Mesodermal cell (in vitro differentiated cells): ENCODE results near the gene DEPDC7.
"Not testable (repeated sequence)": the region's sequence is repeated elsewhere in the genome, so short reads cannot be mapped to it uniquely, and the experiment has no call there.

Source experiments
- H3K27ac ChIP-seq: 2 replicates; pipeline ENCODE4 v1.7.0; 2013; ENCODE audit warnings: mild to moderate bottlenecking, low read depth, low read length, moderate library complexity; ENCODE audit not compliant: severe bottlenecking
- H3K36me3 ChIP-seq: 2 replicates; pipeline ENCODE4 v1.7.1; 2013; ENCODE audit warnings: mild to moderate bottlenecking, low read length, moderate library complexity; ENCODE audit not compliant: control insufficient read depth, insufficient read depth
- H3K4me1 ChIP-seq: one replicate; pipeline ENCODE4 v1.7.1; 2013; ENCODE audit warnings: mild to moderate bottlenecking, low read length; ENCODE audit not compliant: insufficient read depth, control insufficient read depth, poor library complexity, severe bottlenecking
- H3K4me3 ChIP-seq: 2 replicates; pipeline ENCODE4 v1.7.0; 2013; ENCODE audit warnings: low read length, control low read depth, mild to moderate bottlenecking; ENCODE audit not compliant: insufficient read depth, poor library complexity, severe bottlenecking; ENCODE audit errors: extremely low read depth
- H3K9me3 ChIP-seq: 2 replicates; pipeline ENCODE4 v1.7.1; 2013; ENCODE audit warnings: mild to moderate bottlenecking, low read length, moderate library complexity; ENCODE audit not compliant: control insufficient read depth
- WGBS, 2 experiments: methylation state at CpG; one replicate each; pipeline ENCODE4 v1.1.5; 2013; ENCODE audit warnings: missing lambda C conversion rate in 2 of 2; ENCODE audit not compliant: insufficient coverage in 2 of 2; 5-methylcytosine and 5-hydroxymethylcytosine counted together

The DEPDC7 gene

GRCh38 chr11:33021937-33022336 lies 6.3 kb downstream of the DEPDC7 start:
- no peak overlapping the region for H3K27ac ChIP-seq
- H3K36me3 ChIP-seq = no peaks in the 10 kb centered on the region
- H3K4me3 ChIP-seq = no peak overlapping the region
- no CpG with 5 or more reads among the region's 1 CpG for WGBS, 2 experiments
- peaks cover 8% of the 10 kb centered on the region for H3K4me1 ChIP-seq
- no peaks in the 10 kb centered on the region for H3K9me3 ChIP-seq

GRCh38 chr11:33025339-33025722 lies 9.7 kb downstream of the DEPDC7 start:
- H3K36me3 ChIP-seq = no peaks in the 10 kb centered on the region
- H3K4me3 ChIP-seq = no peak overlapping the region
- H3K27ac ChIP-seq = no peak overlapping the region
- 84 to 100% methylated on average over 2 of the region's 3 CpGs for WGBS, 2 experiments
- no peaks in the 10 kb centered on the region for H3K9me3 ChIP-seq
- no peaks in the 10 kb centered on the region for H3K4me1 ChIP-seq

GRCh38 chr11:33027233-33027632 lies 11.6 kb downstream of the DEPDC7 start:
- H3K4me1 ChIP-seq = no peaks in the 10 kb centered on the region
- 83% methylated on average over 1 of the region's 2 CpGs; no CpG with 5 or more reads in 1 of the 2 experiments for WGBS, 2 experiments
- no peak overlapping the region for H3K27ac ChIP-seq
- H3K9me3 ChIP-seq = no peaks in the 10 kb centered on the region
- no peaks in the 10 kb centered on the region for H3K36me3 ChIP-seq
- no peak overlapping the region for H3K4me3 ChIP-seq

- no peak overlapping the region for H3K4me3 ChIP-seq
- H3K36me3 ChIP-seq = no peaks in the 10 kb centered on the region
- H3K4me1 ChIP-seq = no peaks in the 10 kb centered on the region
- WGBS, 2 experiments = no CpG with 5 or more reads among the region's 4 CpGs
- H3K9me3 ChIP-seq = no peaks in the 10 kb centered on the region
- no peak overlapping the region for H3K27ac ChIP-seq
These were observed 12.3 kb downstream of the DEPDC7 start for GRCh38 chr11:33027846-33028536.

- no peaks in the 10 kb centered on the region for H3K4me1 ChIP-seq
- no peak overlapping the region for H3K27ac ChIP-seq
- 100% methylated on average over 1 of the region's 2 CpGs; no CpG with 5 or more reads in 1 of the 2 experiments for WGBS, 2 experiments
- no peak overlapping the region for H3K4me3 ChIP-seq
- no peaks in the 10 kb centered on the region for H3K9me3 ChIP-seq
- no peaks in the 10 kb centered on the region for H3K36me3 ChIP-seq
These were observed 12.8 kb downstream of the DEPDC7 start for GRCh38 chr11:33028537-33028914.

GRCh38 chr11:33029218-33029617 lies 13.5 kb downstream of the DEPDC7 start:
- 100% methylated on average over 3 of the region's 6 CpGs; no CpG with 5 or more reads in 1 of the 2 experiments for WGBS, 2 experiments

GRCh38 chr11:33033493-33033892 lies 17.8 kb downstream of the DEPDC7 start:
- WGBS, 2 experiments = no CpG with 5 or more reads among the region's 4 CpGs

More at GRCh38 chr11:33029218-33029617, 13.5 kb downstream of the DEPDC7 start:
- not testable (repeated sequence) for H3K9me3 ChIP-seq, H3K4me3 ChIP-seq, H3K27ac ChIP-seq, H3K4me1 ChIP-seq, H3K36me3 ChIP-seq

GRCh38 chr11:33035011-33035410 lies 19.3 kb downstream of the DEPDC7 start:
- H3K27ac ChIP-seq = no peak overlapping the region
- H3K4me1 ChIP-seq = no peaks in the 10 kb centered on the region
- H3K36me3 ChIP-seq = no peaks in the 10 kb centered on the region
- H3K4me3 ChIP-seq = no peak overlapping the region
- WGBS, 2 experiments = 100% methylated on average over 1 of the region's 1 CpG; no CpG with 5 or more reads in 1 of the 2 experiments
- H3K9me3 ChIP-seq = no peaks in the 10 kb centered on the region

More at GRCh38 chr11:33033493-33033892, 17.8 kb downstream of the DEPDC7 start:
- Histone ChIP-seq H3K27ac (no peak overlapping the region), H3K4me1 (no peaks in the 10 kb centered on the region), H3K36me3 (no peaks in the 10 kb centered on the region), H3K9me3 (no peaks in the 10 kb centered on the region), H3K4me3 (no peak overlapping the region)

- H3K4me3 ChIP-seq = peak within 1 kb of the TSS; percentile 81
- peaks cover 10% of the 10 kb centered on the region for H3K36me3 ChIP-seq
- no peaks in the 10 kb centered on the region for H3K4me1 ChIP-seq
- H3K9me3 ChIP-seq = peaks cover 7% of the 10 kb centered on the region
- WGBS, 2 experiments = 0 to 1% methylated on average over 70 to 81 of the region's 84 CpGs
- H3K27ac ChIP-seq = peak within 1 kb of the TSS; percentile 96
These were observed 23.8 kb downstream of the DEPDC7 start, which contains the start of gene TCP11L1 for GRCh38 chr11:33039274-33040032. TCP11L1 (plus strand) TSS chr11:33039572; CDS start chr11:33043774, 4,202 bp downstream.

GRCh38 chr11:33040033-33040861 lies 24.6 kb downstream of the DEPDC7 start:
- WGBS, 2 experiments = 6 to 12% methylated on average over 11 to 16 of the region's 30 CpGs
- Histone ChIP-seq H3K27ac (peak overlapping the region; percentile 96), H3K36me3 (peaks cover 17% of the 10 kb centered on the region), H3K4me3 (peak overlapping the region; percentile 81), H3K4me1 (no peaks in the 10 kb centered on the region), H3K9me3 (peaks cover 15% of the 10 kb centered on the region)
